Right atrium auricular region (tissue), 2 donors: Measurements from ENCODE around the gene ZBED4. TPM values are rescaled to one million over a fixed set of nuclear protein-coding genes. Genes with fewer than 3 reads are reported as not detected.

Experiments
- DNase-seq: peaks from one replicate; pipeline ENCODE4 v3.0.0-alpha.2; 2019; ENCODE audit warnings: low spot score
- H3K27ac ChIP-seq, 2 donors: fragments of 200-600 bp; sonication (generic); 1 replicate in 1 of 2; 2 replicates in 1 of 2; pipeline ENCODE4 v1.5.1; 2016 to 2019
- H3K27me3 ChIP-seq, 2 donors: fragments of 200-600 bp; sonication (generic); one replicate each; pipeline versions ENCODE4 v1.5.1 to v1.6.0; 2017 to 2019
- H3K36me3 ChIP-seq: fragments of 200-600 bp; sonication (generic); one replicate; pipeline ENCODE4 v1.5.1; 2016
- H3K4me1 ChIP-seq, 2 donors: fragments of 200-600 bp; sonication (generic); one replicate each; pipeline versions ENCODE4 v1.5.1 to v1.6.0; 2017 to 2019
- H3K4me3 ChIP-seq, 2 donors: fragments of 200-600 bp; sonication (generic); 1 replicate in 1 of 2; 2 replicates in 1 of 2; pipeline ENCODE4 v1.5.1; 2017 to 2019; ENCODE audit warnings: mild to moderate bottlenecking in 1 of 2, moderate library complexity in 1 of 2
- H3K9me3 ChIP-seq, 2 donors: fragments of 200-600 bp; sonication (generic); one replicate each; pipeline ENCODE4 v1.5.1; 2019
- CTCF ChIP-seq, 2 donors: fragments of 200-600 bp; sonication (generic); IDR thresholded peaks; one replicate each; pipeline ENCODE4 v1.5.1; 2019; ENCODE audit warnings: antibody characterized with exemption in 2 of 2
- total RNA-seq, 2 donors: library from RNA; depleted of rRNA; stranded (reverse); fragments of >200 nt; gene quantifications; one replicate each; pipeline ENCODE4 v1.1.0, GENCODE V29; 2016

ZBED4 gene
- total RNA-seq, 2 donors from 2014 or later, result 3.7 to 6.6 TPM

- no peak for DNase-seq
- peaks cover 0 to 24% of the 10 kb centered on the region in 2 donors for H3K4me1 ChIP-seq
- TF ChIP-seq CTCF (IDR thresholded peaks at IDR 0.05), result no peak
- no peak overlapping the region for H3K4me3 ChIP-seq
- H3K27me3 ChIP-seq, result peaks cover 6 to 22% of the 10 kb centered on the region in 2 donors
- no peak overlapping the region for H3K27ac ChIP-seq
- no peaks in the 10 kb centered on the region for H3K9me3 ChIP-seq
- no peaks in the 10 kb centered on the region for H3K36me3 ChIP-seq
Measured at GRCh38 chr22:49845241-49845640, 8.4 kb upstream of the ZBED4 start.

GRCh38 chr22:49845666-49846459 lies 7.8 kb upstream of the ZBED4 start:
- Histone ChIP-seq H3K27me3 (peaks cover 6 to 22% of the 10 kb centered on the region in 2 donors), H3K27ac (no peak overlapping the region), H3K36me3 (no peaks in the 10 kb centered on the region), H3K9me3 (no peaks in the 10 kb centered on the region), H3K4me3 (no peak overlapping the region), H3K4me1 (peaks cover 0 to 24% of the 10 kb centered on the region in 2 donors)
- TF ChIP-seq CTCF (IDR thresholded peaks at IDR 0.05), result no peak
- no peak for DNase-seq

- Histone ChIP-seq H3K27me3 (peaks cover 6 to 22% of the 10 kb centered on the region in 2 donors), H3K36me3 (no peaks in the 10 kb centered on the region), H3K27ac (no peak overlapping the region), H3K4me3 (peak overlapping the region; percentile 27 to 52), H3K4me1 (peaks cover 0 to 30% of the 10 kb centered on the region in 2 donors), H3K9me3 (no peaks in the 10 kb centered on the region)
- no peak for TF ChIP-seq CTCF (IDR thresholded peaks at IDR 0.05)
- no peak for DNase-seq
Measured at GRCh38 chr22:49847751-49848689, 5.6 kb upstream of the ZBED4 start.

DNA sequence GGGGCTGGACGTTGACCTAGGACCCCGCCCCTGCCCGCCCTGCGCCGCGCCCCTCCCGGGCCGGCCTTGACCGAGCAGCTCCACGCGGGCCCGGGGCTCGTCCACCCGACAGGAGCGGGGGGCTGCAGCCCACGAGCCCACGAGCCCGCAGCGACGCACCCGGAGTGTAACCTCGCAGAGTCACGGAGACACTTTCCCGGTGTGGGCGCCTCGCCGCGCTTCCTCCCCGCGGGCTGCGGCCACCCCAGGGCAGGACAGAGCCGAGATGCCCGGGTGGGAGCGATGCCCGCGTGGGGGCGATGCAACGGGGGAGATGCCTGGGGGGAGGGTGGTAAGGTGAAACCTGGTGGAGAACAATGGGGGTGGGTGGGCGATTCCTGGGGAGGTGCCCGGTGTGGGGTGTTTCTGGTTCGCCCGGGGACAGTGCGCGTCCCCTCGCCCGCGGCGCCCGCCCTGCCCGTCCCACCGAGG lies 4.9 kb upstream of the ZBED4 start:
- Histone ChIP-seq H3K27me3 (peaks cover 6 to 22% of the 10 kb centered on the region in 2 donors), H3K4me3 (peak overlapping the region; percentile 27 to 52), H3K4me1 (peaks cover 0 to 30% of the 10 kb centered on the region in 2 donors), H3K9me3 (no peaks in the 10 kb centered on the region), H3K27ac (no peak overlapping the region), H3K36me3 (no peaks in the 10 kb centered on the region)
- TF ChIP-seq CTCF (IDR thresholded peaks at IDR 0.05), result no peak
- no peak for DNase-seq

- H3K27me3 ChIP-seq, result peaks cover 6 to 22% of the 10 kb centered on the region in 2 donors
- DNase-seq, result no peak
- H3K4me3 ChIP-seq, result peak overlapping the region; percentile 27 to 52
- H3K36me3 ChIP-seq, result no peaks in the 10 kb centered on the region
- H3K27ac ChIP-seq, result no peak overlapping the region
- H3K9me3 ChIP-seq, result no peaks in the 10 kb centered on the region
- TF ChIP-seq CTCF (IDR thresholded peaks at IDR 0.05), result no peak
- peaks cover 0 to 31% of the 10 kb centered on the region in 2 donors for H3K4me1 ChIP-seq
Measured at GRCh38 chr22:49849161-49850020, 4.3 kb upstream of the ZBED4 start.
